Peyer's patch (tissue), 4 donors: ENCODE data around the gene CLSTN1. TPM values are rescaled to one million over a fixed set of nuclear protein-coding genes. Genes with fewer than 3 reads are reported as not detected.

ENCODE experiments used
- DNase-seq, 3 donors: peaks; one replicate each; pipeline ENCODE4 v3.0.0-alpha.2; 2017 to 2019
- H3K27ac ChIP-seq, 4 donors: fragments of 200-600 bp; sonication (generic); one replicate each; pipeline ENCODE4 v1.5.1; 2016 to 2019
- H3K27me3 ChIP-seq, 2 donors: fragments of 200-600 bp; sonication (generic); one replicate each; pipeline ENCODE4 v1.5.1; 2019
- H3K36me3 ChIP-seq, 3 donors: fragments of 200-600 bp; sonication (generic); one replicate each; pipeline ENCODE4 v1.5.1; 2016 to 2019
- H3K4me1 ChIP-seq, 4 donors: fragments of 200-600 bp; sonication (generic); one replicate each; pipeline ENCODE4 v1.5.1; 2016 to 2019
- H3K4me3 ChIP-seq, 4 donors: fragments of 200-600 bp; sonication (generic); 1 replicate in 3 of 4; 2 replicates in 1 of 4; pipeline ENCODE4 v1.5.1; 2016 to 2019; ENCODE audit warnings: mild to moderate bottlenecking in 1 of 4
- H3K9me3 ChIP-seq, 4 donors: fragments of 200-600 bp; sonication (generic); one replicate each; pipeline ENCODE4 v1.5.1; 2016 to 2019; ENCODE audit warnings: mild to moderate bottlenecking in 1 of 4
- CTCF ChIP-seq, 6 experiments: fragments of 450-650 bp in 4 of 6; fragments of 200-600 bp in 2 of 6; sonication (generic) in 1 of 6; IDR thresholded peaks; one replicate each; pipeline ENCODE4 v1.5.1; 2017 to 2019; ENCODE audit warnings: antibody characterized with exemption in 6 of 6, mild to moderate bottlenecking in 3 of 6, moderate library complexity in 1 of 6
- POLR2A ChIP-seq, 2 donors: fragments of 450-650 bp; IDR thresholded peaks; one replicate each; pipeline ENCODE4 v1.5.1; 2017; ENCODE audit warnings: antibody characterized with exemption in 2 of 2, mild to moderate bottlenecking in 2 of 2, moderate library complexity in 2 of 2
- total RNA-seq, 4 donors: library from RNA; depleted of rRNA; stranded (reverse); fragments of >200 nt; gene quantifications; one replicate each; pipeline ENCODE4 v1.1.0, GENCODE V29; 2016

CLSTN1 gene
- total RNA-seq, 4 donors from 2014 or later: 47.9 to 107 (median 103) TPM

- H3K27me3 ChIP-seq: no peaks in the 10 kb centered on the region
- H3K36me3 ChIP-seq: peaks cover 0 to 100% (median 5%) of the 10 kb centered on the region in 3 donors
- no peak for TF ChIP-seq POLR2A (IDR thresholded peaks at IDR 0.05)
- TF ChIP-seq CTCF (IDR thresholded peaks at IDR 0.05): no peak
- no peak for DNase-seq
- H3K4me3 ChIP-seq: no peak overlapping the region
- no peak overlapping the region for H3K27ac ChIP-seq
- no peaks in the 10 kb centered on the region for H3K9me3 ChIP-seq
- peaks cover 0 to 3% (median 0%) of the 10 kb centered on the region in 4 donors for H3K4me1 ChIP-seq
Observed at GRCh38 chr1:9731561-9731960, 92.2 kb downstream of the CLSTN1 start.

- no peak for TF ChIP-seq POLR2A (IDR thresholded peaks at IDR 0.05)
- TF ChIP-seq CTCF (IDR thresholded peaks at IDR 0.05): no peak
- H3K4me3 ChIP-seq: no peak overlapping the region
- no peaks in the 10 kb centered on the region for H3K9me3 ChIP-seq
- H3K36me3 ChIP-seq: peaks cover 0 to 99% (median 5%) of the 10 kb centered on the region in 3 donors
- peak overlapping the region in 1 of 4 donors; percentile 36 for H3K27ac ChIP-seq
- no peak for DNase-seq
- H3K4me1 ChIP-seq: peaks cover 0 to 3% (median 0%) of the 10 kb centered on the region in 4 donors
- H3K27me3 ChIP-seq: no peaks in the 10 kb centered on the region
Observed at GRCh38 chr1:9731051-9731537, 92.7 kb downstream of the CLSTN1 start.

GRCh38 chr1:9730096-9730901 lies 93.5 kb downstream of the CLSTN1 start:
- peak overlapping the region in 1 of 4 donors; percentile 36 for H3K27ac ChIP-seq
- no peaks in the 10 kb centered on the region for H3K27me3 ChIP-seq
- H3K9me3 ChIP-seq: no peaks in the 10 kb centered on the region
- peaks cover 0 to 3% (median 0%) of the 10 kb centered on the region in 4 donors for H3K4me1 ChIP-seq
- peak in 2 of 3 donors; percentile 39 to 71 for DNase-seq
- peaks cover 0 to 91% (median 5%) of the 10 kb centered on the region in 3 donors for H3K36me3 ChIP-seq
- H3K4me3 ChIP-seq: no peak overlapping the region
- TF ChIP-seq POLR2A (IDR thresholded peaks at IDR 0.05) (no peak), CTCF (IDR thresholded peaks at IDR 0.05) (no peak)

GRCh38 chr1:9729523-9729922 lies 94.2 kb downstream of the CLSTN1 start:
- H3K27ac ChIP-seq: peak overlapping the region in 1 of 4 donors; percentile 11
- H3K27me3 ChIP-seq: no peaks in the 10 kb centered on the region
- TF ChIP-seq POLR2A (IDR thresholded peaks at IDR 0.05) (no peak), CTCF (IDR thresholded peaks at IDR 0.05) (no peak)
- no peaks in the 10 kb centered on the region for H3K9me3 ChIP-seq
- no peak overlapping the region for H3K4me3 ChIP-seq
- no peak for DNase-seq
- H3K36me3 ChIP-seq: peaks cover 0 to 84% (median 5%) of the 10 kb centered on the region in 3 donors
- peaks cover 0 to 8% (median 0%) of the 10 kb centered on the region in 4 donors for H3K4me1 ChIP-seq

GRCh38 chr1:9728451-9729295 lies 95.1 kb downstream of the CLSTN1 start:
- H3K27me3 ChIP-seq: no peaks in the 10 kb centered on the region
- peak overlapping the region in 2 of 4 donors; percentile 11 to 55 for H3K27ac ChIP-seq
- no peaks in the 10 kb centered on the region for H3K9me3 ChIP-seq
- TF ChIP-seq POLR2A (IDR thresholded peaks at IDR 0.05) (no peak), CTCF (IDR thresholded peaks at IDR 0.05) (no peak)
- DNase-seq: peak in 2 of 3 donors; percentile 46 to 69
- H3K4me1 ChIP-seq: peaks cover 0 to 9% (median 0%) of the 10 kb centered on the region in 4 donors
- peaks cover 0 to 83% (median 5%) of the 10 kb centered on the region in 3 donors for H3K36me3 ChIP-seq
- H3K4me3 ChIP-seq: no peak overlapping the region
